Psoas muscle (tissue), 8 donors: ENCODE results near the gene ADCYAP1. TPM values are rescaled to one million over a fixed set of nuclear protein-coding genes. Genes with fewer than 3 reads are reported as not detected.
A peak's percentile ranks its signal among the peaks of the same experiment; 100 is the strongest.

Experiments
- ATAC-seq, 4 donors: fragments of 200-7000 bp; cut with Tn5 transposase; one replicate each; pipeline ENCODE4 v1.9.1; 2020; ENCODE audit warnings: moderate library complexity in 3 of 4, mild to moderate bottlenecking in 2 of 4
- DNase-seq, 2 donors: peaks; one replicate each; pipeline ENCODE4 v3.0.0-alpha.2; 2020
- H3K27ac ChIP-seq: fragments of 200-600 bp; one replicate; pipeline ENCODE4 v1.8.0; 2022
- H3K27me3 ChIP-seq, 3 donors: fragments of 200-600 bp in 1 of 3; one replicate each; pipeline versions ENCODE4 v1.6.1 to v1.8.0; 2013 to 2022; ENCODE audit warnings: low read length in 2 of 3, mild to moderate bottlenecking in 2 of 3, moderate library complexity in 1 of 3; ENCODE audit not compliant: insufficient read depth in 3 of 3
- H3K36me3 ChIP-seq, 2 donors: fragments of 200-600 bp in 1 of 2; one replicate each; pipeline versions ENCODE4 v1.6.1 to v1.8.0; 2013 to 2022; ENCODE audit warnings: low read depth in 1 of 2, mild to moderate bottlenecking in 1 of 2, moderate library complexity in 1 of 2; ENCODE audit not compliant: insufficient read depth in 1 of 2
- H3K4me1 ChIP-seq: fragments of 200-600 bp; one replicate; pipeline ENCODE4 v1.8.0; 2022
- H3K4me3 ChIP-seq: fragments of 200-600 bp; one replicate; pipeline ENCODE4 v1.8.0; 2022; ENCODE audit warnings: mild to moderate bottlenecking
- H3K9me3 ChIP-seq: fragments of 200-600 bp; one replicate; pipeline ENCODE4 v1.8.0; 2022
- WGBS, 3 donors: extraction: QIAGEN DNeasy Blood & Tissue Kit; methylation state at CpG; one replicate each; pipeline versions ENCODE4 v1.1.6 to v1.1.7; 2013; 5-methylcytosine and 5-hydroxymethylcytosine counted together
- intact Hi-C, 2 donors: fragments of 100-400 bp; cut with DNase I; formaldehyde crosslinking; loops; one replicate each; pipeline versions ENCODE4 v1.11.0 to v1.14.2; 2022
- polyA plus RNA-seq, 3 donors: library from polyadenylated mRNA; stranded (reverse); fragments of 200-250 nt; gene quantifications; one replicate each; pipeline ENCODE4 v1.2.3, GENCODE V29; 2013
- total RNA-seq, 4 donors: library from RNA; stranded (reverse); fragmentation: NEBNext Ultra II Directional in 2 of 4; extraction: Animal tissue kit (Norgen Biotek cat#: 25700) in 2 of 4; gene quantifications; one replicate each; pipeline versions ENCODE4 v1.2.1 to v1.2.4, GENCODE V29; 2021 to 2023
- TF ChIP-seq, protein P1 (sequence below): fragments of 200-600 bp; IDR thresholded peaks from one replicate; pipeline ENCODE4 v1.8.0; 2022; ENCODE audit warnings: antibody characterized with exemption
- donor health status: healthy with polysubstance abuse.
- donor health status: DM: no; HTN: no; CAD: no; lungs with moderate emphysema.
- donor health status: Bipolar disorder and iron deficiency.
- donor health status: healthy.
- donor health status: DM: yes; HTN: yes; CAD: no.
- donor health status: DM: no; HTN: no; CAD: no.
- donor health status: DM: no; HTN: no; CAD: no.
- donor health status: DM: yes; HTN: yes; CAD: no.

Gene ADCYAP1
- total and polyA plus RNA-seq, 7 donors, result 0.03 to 0.21 (median 0.05) TPM; not detected in 3

GRCh38 chr18:905948-906415 lies 1.3 kb downstream of the ADCYAP1 start:
- ATAC-seq (no peak), DNase-seq (no peak)
- 2% methylated on average over 24 to 26 of the region's 26 CpGs for WGBS, 3 donors
- no peak overlapping the region for H3K4me3 ChIP-seq
- H3K36me3 ChIP-seq, result no peaks in the 10 kb centered on the region
- H3K4me1 ChIP-seq, result peaks cover 22% of the 10 kb centered on the region
- TF ChIP-seq, protein P1, sequence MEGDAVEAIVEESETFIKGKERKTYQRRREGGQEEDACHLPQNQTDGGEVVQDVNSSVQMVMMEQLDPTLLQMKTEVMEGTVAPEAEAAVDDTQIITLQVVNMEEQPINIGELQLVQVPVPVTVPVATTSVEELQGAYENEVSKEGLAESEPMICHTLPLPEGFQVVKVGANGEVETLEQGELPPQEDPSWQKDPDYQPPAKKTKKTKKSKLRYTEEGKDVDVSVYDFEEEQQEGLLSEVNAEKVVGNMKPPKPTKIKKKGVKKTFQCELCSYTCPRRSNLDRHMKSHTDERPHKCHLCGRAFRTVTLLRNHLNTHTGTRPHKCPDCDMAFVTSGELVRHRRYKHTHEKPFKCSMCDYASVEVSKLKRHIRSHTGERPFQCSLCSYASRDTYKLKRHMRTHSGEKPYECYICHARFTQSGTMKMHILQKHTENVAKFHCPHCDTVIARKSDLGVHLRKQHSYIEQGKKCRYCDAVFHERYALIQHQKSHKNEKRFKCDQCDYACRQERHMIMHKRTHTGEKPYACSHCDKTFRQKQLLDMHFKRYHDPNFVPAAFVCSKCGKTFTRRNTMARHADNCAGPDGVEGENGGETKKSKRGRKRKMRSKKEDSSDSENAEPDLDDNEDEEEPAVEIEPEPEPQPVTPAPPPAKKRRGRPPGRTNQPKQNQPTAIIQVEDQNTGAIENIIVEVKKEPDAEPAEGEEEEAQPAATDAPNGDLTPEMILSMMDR, result no peak
- intact Hi-C loops, result no loop called here
- no peak overlapping the region for H3K27ac ChIP-seq
- no peaks in the 10 kb centered on the region for H3K9me3 ChIP-seq
- peaks cover 0 to 100% (median 46%) of the 10 kb centered on the region in 3 donors for H3K27me3 ChIP-seq

DNA sequence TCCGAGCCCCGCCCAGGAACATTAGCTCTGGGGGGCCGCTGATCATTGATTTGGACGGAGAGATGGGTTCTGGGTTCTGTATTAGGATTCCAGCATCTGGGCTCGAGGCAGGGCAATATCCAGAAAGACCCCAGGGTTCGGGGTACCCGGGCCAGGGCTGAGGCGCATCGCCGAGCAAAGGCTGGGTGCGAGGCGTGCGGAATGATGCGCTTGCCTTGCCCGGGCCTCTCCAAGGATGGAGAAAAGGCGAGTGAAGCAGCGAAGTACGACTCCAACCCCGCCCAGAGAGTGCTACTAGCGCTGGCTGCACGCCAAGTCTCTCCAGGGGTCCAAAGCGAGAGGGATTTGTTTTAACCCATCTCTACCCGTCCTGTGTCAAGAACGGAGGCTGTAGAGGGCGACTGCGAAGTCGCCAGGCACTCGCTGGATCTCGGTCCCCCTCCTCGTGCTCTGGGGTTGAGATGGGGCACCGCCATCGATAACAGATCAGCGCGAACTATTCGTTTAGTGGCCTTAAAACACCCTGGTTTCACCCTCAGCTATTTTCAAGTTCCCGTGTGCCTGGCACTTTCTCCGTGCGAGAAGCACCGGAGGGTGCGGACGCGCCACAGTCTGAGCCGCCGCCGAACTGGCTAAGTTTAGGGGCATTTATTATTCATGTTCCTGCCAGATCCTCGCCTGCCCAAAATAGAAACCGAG lies 1.9 kb downstream of the ADCYAP1 start:
- peaks cover 22% of the 10 kb centered on the region for H3K4me1 ChIP-seq

GRCh38 chr18:907115-907884 lies 2.6 kb downstream of the ADCYAP1 start:
- H3K4me1 ChIP-seq, result peaks cover 22% of the 10 kb centered on the region
- H3K9me3 ChIP-seq, result no peaks in the 10 kb centered on the region
- DNase-seq (peak in 1 of 2 donors; percentile 46), ATAC-seq (peak in 1 of 4 donors; percentile 43)
- WGBS, 3 donors, result 0 to 1% (median 1%) methylated on average over 66 to 75 of the region's 75 CpGs
- intact Hi-C loops, result no loop called here
- peak overlapping the region; percentile 59 for H3K4me3 ChIP-seq
- H3K27ac ChIP-seq, result no peak overlapping the region
- TF ChIP-seq, protein P1, result no peak
- H3K27me3 ChIP-seq, result peaks cover 0 to 98% (median 46%) of the 10 kb centered on the region in 3 donors
- no peaks in the 10 kb centered on the region for H3K36me3 ChIP-seq

More for the DNA sequence above, 1.9 kb downstream of the ADCYAP1 start:
- intact Hi-C loops, result no loop called here
- TF ChIP-seq, protein P1, result no peak
- 2% methylated on average over 47 of the region's 47 CpGs for WGBS, 3 donors
- Histone ChIP-seq H3K36me3 (no peaks in the 10 kb centered on the region), H3K27me3 (peaks cover 0 to 100% (median 46%) of the 10 kb centered on the region in 3 donors), H3K9me3 (no peaks in the 10 kb centered on the region), H3K4me3 (peak overlapping the region; percentile 59), H3K27ac (no peak overlapping the region)
- DNase-seq (no peak), ATAC-seq (no peak)

DNA sequence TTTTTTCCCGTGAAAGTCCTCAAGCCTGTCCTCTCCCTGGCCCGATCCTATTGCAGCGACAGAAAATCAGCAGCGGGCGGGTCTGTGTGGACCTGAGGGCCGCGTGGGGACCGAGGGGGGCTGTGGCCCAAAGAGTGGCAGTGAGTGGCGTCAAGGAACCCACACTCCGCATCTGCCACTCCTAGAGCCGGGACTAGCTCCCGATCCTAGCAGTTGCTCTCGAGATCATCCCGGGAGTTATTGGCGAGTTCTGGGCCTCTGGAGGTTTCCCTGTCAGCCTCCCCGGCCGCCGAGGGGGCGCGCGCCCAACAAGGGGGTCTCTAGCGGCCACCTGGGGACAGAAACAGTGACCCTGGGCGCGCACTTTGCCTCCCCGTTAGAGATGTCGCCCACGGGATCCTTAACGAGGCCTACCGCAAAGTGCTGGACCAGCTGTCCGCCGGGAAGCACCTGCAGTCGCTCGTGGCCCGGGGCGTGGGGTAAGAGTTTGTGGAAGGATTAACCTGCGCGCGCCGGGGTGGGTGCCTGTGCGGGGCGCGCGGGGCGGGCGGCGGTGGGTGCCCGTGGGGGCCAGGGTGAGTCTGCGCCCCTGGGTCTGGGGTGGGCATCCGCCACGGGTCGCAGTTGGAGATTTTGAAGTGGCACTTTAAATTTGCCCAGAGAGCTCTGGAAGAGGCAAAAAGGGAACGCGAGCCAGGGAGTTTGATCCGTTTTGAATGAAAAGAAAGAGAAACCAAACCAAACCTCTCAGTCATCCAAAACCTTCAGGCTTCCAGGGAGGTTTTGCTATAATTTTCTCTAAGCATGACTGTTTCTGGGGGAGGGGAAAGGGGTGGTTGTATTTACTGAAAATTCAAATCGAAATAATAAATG lies 3.5 kb downstream of the ADCYAP1 start:
- H3K27me3 ChIP-seq, result peaks cover 0 to 96% (median 48%) of the 10 kb centered on the region in 3 donors
- H3K27ac ChIP-seq, result no peak overlapping the region
- peak overlapping the region; percentile 59 for H3K4me3 ChIP-seq
- TF ChIP-seq, protein P1, result no peak
- no peaks in the 10 kb centered on the region for H3K9me3 ChIP-seq
- no peak for ATAC-seq
- H3K4me1 ChIP-seq, result peaks cover 22% of the 10 kb centered on the region
- WGBS, 3 donors, result 2 to 5% (median 3%) methylated on average over 50 to 55 of the region's 55 CpGs
- intact Hi-C loops, result no loop called here
- DNase-seq, result peak in 1 of 2 donors; percentile 46
- H3K36me3 ChIP-seq, result no peaks in the 10 kb centered on the region
